ENCODE measurements around the gene BTBD7. TPM values are rescaled to one million over a fixed set of nuclear protein-coding genes. Genes with fewer than 3 reads are reported as not detected.

The BTBD7 gene
- total RNA-seq, 1 donor from 2014 or later: 65.5 TPM

GRCh38 chr14:93295541-93296220 is 37.2 kb downstream of the BTBD7 start:
- H3K9me3 Mint-ChIP-seq (ENCODE audit: low read depth): no peaks in the 10 kb centered on the region
- DNase-seq (ENCODE audit: low spot score, unreplicated experiment): no peak
- no peak overlapping the region for H3K4me3 Mint-ChIP-seq (ENCODE audit: low read depth)
- H3K27me3 Mint-ChIP-seq: no peaks in the 10 kb centered on the region
- TF ChIP-seq CTCF (IDR thresholded peaks at IDR 0.05; ENCODE audit: unreplicated experiment): no peak
- H3K36me3 Mint-ChIP-seq (ENCODE audit: insufficient read depth): peaks cover 3% of the 10 kb centered on the region
- H3K4me1 Mint-ChIP-seq (ENCODE audit: low read depth): peaks cover 1% of the 10 kb centered on the region
- no peak overlapping the region for H3K27ac Mint-ChIP-seq

GRCh38 chr14:93286212-93286890 is 46.5 kb downstream of the BTBD7 start:
- no peak for DNase-seq (ENCODE audit: low spot score, unreplicated experiment)
- Mint-ChIP-seq H3K9me3 (ENCODE audit: low read depth) (no peaks in the 10 kb centered on the region), H3K27me3 (no peaks in the 10 kb centered on the region), H3K4me1 (ENCODE audit: low read depth) (peaks cover 8% of the 10 kb centered on the region), H3K36me3 (ENCODE audit: insufficient read depth) (peaks cover 5% of the 10 kb centered on the region), H3K27ac (no peak overlapping the region), H3K4me3 (ENCODE audit: low read depth) (no peak overlapping the region)
- TF ChIP-seq CTCF (IDR thresholded peaks at IDR 0.05; ENCODE audit: unreplicated experiment): no peak

GRCh38 chr14:93285044-93285443 is 47.8 kb downstream of the BTBD7 start:
- Mint-ChIP-seq H3K4me1 (ENCODE audit: low read depth) (peaks cover 8% of the 10 kb centered on the region), H3K9me3 (ENCODE audit: low read depth) (no peaks in the 10 kb centered on the region), H3K27ac (no peak overlapping the region), H3K4me3 (ENCODE audit: low read depth) (no peak overlapping the region), H3K36me3 (ENCODE audit: insufficient read depth) (peaks cover 5% of the 10 kb centered on the region), H3K27me3 (no peaks in the 10 kb centered on the region)
- no peak for DNase-seq (ENCODE audit: low spot score, unreplicated experiment)
- TF ChIP-seq CTCF (IDR thresholded peaks at IDR 0.05; ENCODE audit: unreplicated experiment): no peak

- Mint-ChIP-seq H3K4me3 (ENCODE audit: low read depth) (no peak overlapping the region), H3K36me3 (ENCODE audit: insufficient read depth) (peaks cover 1% of the 10 kb centered on the region), H3K4me1 (ENCODE audit: low read depth) (peaks cover 21% of the 10 kb centered on the region), H3K27me3 (no peaks in the 10 kb centered on the region), H3K27ac (no peak overlapping the region), H3K9me3 (ENCODE audit: low read depth) (no peaks in the 10 kb centered on the region)
- no peak for DNase-seq (ENCODE audit: low spot score, unreplicated experiment)
- TF ChIP-seq CTCF (IDR thresholded peaks at IDR 0.05; ENCODE audit: unreplicated experiment): no peak
These were observed 50.9 kb downstream of the BTBD7 start for GRCh38 chr14:93281937-93282336.

GRCh38 chr14:93280743-93281142 is 52.1 kb downstream of the BTBD7 start:
- peaks cover 27% of the 10 kb centered on the region for H3K4me1 Mint-ChIP-seq (ENCODE audit: low read depth)
- H3K4me3 Mint-ChIP-seq (ENCODE audit: low read depth): no peak overlapping the region
- H3K27ac Mint-ChIP-seq: no peak overlapping the region
- no peaks in the 10 kb centered on the region for H3K27me3 Mint-ChIP-seq
- H3K36me3 Mint-ChIP-seq (ENCODE audit: insufficient read depth): no peaks in the 10 kb centered on the region
- H3K9me3 Mint-ChIP-seq (ENCODE audit: low read depth): no peaks in the 10 kb centered on the region
- no peak for DNase-seq (ENCODE audit: low spot score, unreplicated experiment)
- no peak for TF ChIP-seq CTCF (IDR thresholded peaks at IDR 0.05; ENCODE audit: unreplicated experiment)
